CD4-positive, alpha-beta T cell (primary cell): ENCODE measurements around the gene LNX1. TPM values are rescaled to one million over a fixed set of nuclear protein-coding genes. Genes with fewer than 3 reads are reported as not detected.

Experiments
- ATAC-seq: fragments of 200-7000 bp; cut with Tn5 transposase; one replicate; pipeline ENCODE4 v1.10.0; 2022; ENCODE audit warnings: mild to moderate bottlenecking; ENCODE audit not compliant: poor library complexity
- CTCF ChIA-PET: fragments of 350-600 bp; sonication (Branson Sonifier 250); formaldehyde crosslinking; loops from one replicate; lab custom pipeline; 2021; ENCODE audit warnings: antibody characterized with exemption, inconsistent platforms; lab: Charles Lee
- POLR2A ChIA-PET: fragments of 350-600 bp; sonication (Branson Sonifier 250); formaldehyde crosslinking; loops from one replicate; lab custom pipeline; 2021; ENCODE audit warnings: antibody characterized with exemption, inconsistent platforms; lab: Charles Lee
- DNase-seq, 14 experiments: peaks; one replicate each; pipeline ENCODE4 v3.0.0-alpha.2; 2013 to 2020; ENCODE audit warnings: mixed read lengths in 2 of 14
- H3K27ac ChIP-seq, 2 donors: one replicate each; pipeline versions ENCODE4 v1.5.1 to v1.7.0; 2013; ENCODE audit warnings: low read length in 2 of 2, low read depth in 1 of 2, mild to moderate bottlenecking in 1 of 2
- H3K27me3 ChIP-seq, 2 experiments: 1 replicate in 1 of 2; 2 replicates in 1 of 2; pipeline versions ENCODE4 v1.6.1 to v1.7.0; 2013; ENCODE audit warnings: low read length in 2 of 2, control low read depth in 1 of 2, mild to moderate bottlenecking in 1 of 2, moderate library complexity in 1 of 2; ENCODE audit not compliant: insufficient read depth in 2 of 2, control insufficient read depth in 1 of 2
- H3K36me3 ChIP-seq: one replicate; pipeline ENCODE4 v1.6.1; 2013; ENCODE audit warnings: low read length, control low read depth; ENCODE audit not compliant: insufficient read depth
- H3K4me1 ChIP-seq: one replicate; pipeline ENCODE4 v1.6.1; 2013; ENCODE audit warnings: low read length, control low read depth; ENCODE audit not compliant: insufficient read depth
- H3K4me3 ChIP-seq: one replicate; pipeline ENCODE4 v1.5.1; 2013; ENCODE audit warnings: mild to moderate bottlenecking, low read length, moderate library complexity
- H3K9me3 ChIP-seq, 2 experiments: 1 replicate in 1 of 2; 2 replicates in 1 of 2; pipeline versions ENCODE4 v1.6.1 to v1.7.0; 2013; ENCODE audit warnings: low read length in 2 of 2, mild to moderate bottlenecking in 2 of 2, control low read depth in 1 of 2, moderate library complexity in 1 of 2; ENCODE audit not compliant: control insufficient read depth in 1 of 2, insufficient read depth in 1 of 2
- H3K27ac Mint-ChIP-seq: one replicate; pipeline ENCODE4 v1.8.0; 2020; ENCODE audit warnings: mixed read lengths
- H3K27me3 Mint-ChIP-seq: one replicate; pipeline ENCODE4 v1.8.0; 2021; ENCODE audit warnings: mixed read lengths
- H3K36me3 Mint-ChIP-seq: one replicate; pipeline ENCODE4 v1.8.0; 2021; ENCODE audit warnings: low read depth, mixed read lengths
- H3K4me1 Mint-ChIP-seq: one replicate; pipeline ENCODE4 v1.8.0; 2021; ENCODE audit warnings: low read depth, mixed read lengths
- H3K4me3 Mint-ChIP-seq: one replicate; pipeline ENCODE4 v1.8.0; 2020; ENCODE audit warnings: mild to moderate bottlenecking, mixed read lengths
- H3K9me3 Mint-ChIP-seq: one replicate; pipeline ENCODE4 v1.8.0; 2020; ENCODE audit warnings: mixed read lengths
- intact Hi-C, 2 experiments: fragments of 100-400 bp; cut with DNase I in 1 of 2; cut with micrococcal nuclease in 1 of 2; formaldehyde crosslinking; loops; one replicate each; pipeline versions ENCODE4 v1.15.1 to v1.9.0; 2023 to 2025; cut with DNase I, micrococcal nuclease
- total RNA-seq, 174 experiments: library from RNA in 2 of 174; stranded (reverse) in 2 of 174; gene quantifications; one replicate each; pipeline ENCODE4 v1.2.3 and lab custom pipeline; 2021 to 2026
- TF ChIP-seq, protein P1 (sequence below): fragments of 200-600 bp; IDR thresholded peaks from one replicate; pipeline ENCODE4 v1.8.0; 2022; ENCODE audit warnings: antibody characterized with exemption, mild to moderate bottlenecking

Gene LNX1
- total RNA-seq, 2 experiments from 2014 or later: not detected

DNA sequence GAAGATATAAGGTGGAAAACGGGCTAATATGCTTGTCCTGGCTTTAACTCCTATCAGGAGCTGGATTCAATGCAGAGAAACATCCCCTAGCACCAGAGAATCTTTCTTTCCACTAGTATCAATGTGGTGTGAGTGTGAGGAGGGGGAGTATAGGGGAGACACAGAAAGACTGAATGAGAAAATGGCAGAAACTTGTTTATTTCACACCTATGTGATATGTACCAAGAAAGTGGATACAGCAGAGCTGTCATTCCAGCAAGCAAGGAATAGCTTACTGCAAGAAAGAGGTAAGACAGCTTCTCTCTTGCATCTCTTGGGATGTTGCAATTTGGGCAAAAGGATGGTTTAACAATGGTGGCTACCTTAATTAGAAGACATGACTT is 105.6 kb downstream of the LNX1 start:
- Mint-ChIP-seq H3K9me3 (no peaks in the 10 kb centered on the region), H3K27ac (no peak overlapping the region), H3K4me1 (no peaks in the 10 kb centered on the region), H3K36me3 (no peaks in the 10 kb centered on the region), H3K27me3 (peaks cover 33% of the 10 kb centered on the region), H3K4me3 (no peak overlapping the region)
- intact Hi-C loops: no loop called here
- Histone ChIP-seq H3K9me3 (peaks cover 0 to 3% of the 10 kb centered on the region in 2 experiments), H3K27me3 (peaks cover 0 to 10% of the 10 kb centered on the region in 2 experiments), H3K4me1 (no peaks in the 10 kb centered on the region), H3K27ac (no peak overlapping the region), H3K36me3 (no peaks in the 10 kb centered on the region), H3K4me3 (no peak overlapping the region)
- TF ChIP-seq, protein P1, sequence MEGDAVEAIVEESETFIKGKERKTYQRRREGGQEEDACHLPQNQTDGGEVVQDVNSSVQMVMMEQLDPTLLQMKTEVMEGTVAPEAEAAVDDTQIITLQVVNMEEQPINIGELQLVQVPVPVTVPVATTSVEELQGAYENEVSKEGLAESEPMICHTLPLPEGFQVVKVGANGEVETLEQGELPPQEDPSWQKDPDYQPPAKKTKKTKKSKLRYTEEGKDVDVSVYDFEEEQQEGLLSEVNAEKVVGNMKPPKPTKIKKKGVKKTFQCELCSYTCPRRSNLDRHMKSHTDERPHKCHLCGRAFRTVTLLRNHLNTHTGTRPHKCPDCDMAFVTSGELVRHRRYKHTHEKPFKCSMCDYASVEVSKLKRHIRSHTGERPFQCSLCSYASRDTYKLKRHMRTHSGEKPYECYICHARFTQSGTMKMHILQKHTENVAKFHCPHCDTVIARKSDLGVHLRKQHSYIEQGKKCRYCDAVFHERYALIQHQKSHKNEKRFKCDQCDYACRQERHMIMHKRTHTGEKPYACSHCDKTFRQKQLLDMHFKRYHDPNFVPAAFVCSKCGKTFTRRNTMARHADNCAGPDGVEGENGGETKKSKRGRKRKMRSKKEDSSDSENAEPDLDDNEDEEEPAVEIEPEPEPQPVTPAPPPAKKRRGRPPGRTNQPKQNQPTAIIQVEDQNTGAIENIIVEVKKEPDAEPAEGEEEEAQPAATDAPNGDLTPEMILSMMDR: no peak
- CTCF ChIA-PET: interaction anchor here (1.5 kb wide), 1 partner anchor 9 kb away, joined by 3 read pairs; no protein-coding TSS in a partner anchor
- ATAC-seq (no peak), DNase-seq (no peak)
- POLR2A ChIA-PET: no interaction called here

DNA sequence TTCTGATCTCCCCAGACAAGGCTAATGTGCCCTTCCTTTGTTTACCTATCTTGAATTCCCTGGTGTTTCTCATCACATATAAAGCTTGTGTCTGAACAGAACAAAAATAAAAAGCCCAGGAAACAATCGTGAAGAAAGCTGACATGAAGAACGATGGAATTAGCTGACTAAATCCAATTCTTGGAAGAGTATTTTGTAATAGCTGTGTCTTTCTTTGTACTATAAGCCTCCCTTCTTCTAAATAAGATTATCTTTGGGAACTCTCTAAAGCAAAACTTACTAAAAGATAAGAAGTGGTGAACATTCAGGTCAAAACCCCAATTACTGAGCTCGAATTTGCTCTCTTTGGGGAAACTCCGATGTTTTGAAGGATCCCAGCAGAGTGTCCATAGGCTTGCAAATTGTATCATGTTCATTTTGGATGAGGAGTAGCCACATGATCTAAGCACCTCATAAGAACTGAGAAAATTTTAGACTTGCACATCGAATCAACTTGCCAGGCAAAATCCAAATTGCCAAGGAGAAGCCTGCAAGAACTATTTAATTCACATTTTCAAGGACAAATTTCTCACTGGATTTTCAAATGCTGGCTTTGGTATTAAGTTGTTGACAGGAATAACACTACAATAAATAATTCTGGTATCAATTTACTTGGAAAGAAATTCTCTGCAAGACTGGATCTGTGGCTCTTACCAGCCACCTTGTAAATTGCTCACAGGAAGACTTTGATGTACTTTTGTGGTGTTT is 106.2 kb downstream of the LNX1 start:
- ChIA-PET CTCF (interaction anchor here (1.5 kb wide), 1 partner anchor 9 kb away, joined by 3 read pairs; no protein-coding TSS in a partner anchor), POLR2A (no interaction called here)
- Mint-ChIP-seq H3K36me3 (no peaks in the 10 kb centered on the region), H3K27me3 (peaks cover 33% of the 10 kb centered on the region), H3K27ac (no peak overlapping the region), H3K4me1 (no peaks in the 10 kb centered on the region), H3K9me3 (no peaks in the 10 kb centered on the region), H3K4me3 (no peak overlapping the region)
- no peak for ATAC-seq
- no peak overlapping the region for H3K27ac ChIP-seq
- no peak for DNase-seq
- TF ChIP-seq, protein P1: no peak
- intact Hi-C loops: no loop called here
- H3K4me1 ChIP-seq: no peaks in the 10 kb centered on the region
- H3K36me3 ChIP-seq: no peaks in the 10 kb centered on the region
- H3K4me3 ChIP-seq: no peak overlapping the region
- H3K9me3 ChIP-seq: peaks cover 0 to 3% of the 10 kb centered on the region in 2 experiments
- peaks cover 0 to 10% of the 10 kb centered on the region in 2 experiments for H3K27me3 ChIP-seq

DNA sequence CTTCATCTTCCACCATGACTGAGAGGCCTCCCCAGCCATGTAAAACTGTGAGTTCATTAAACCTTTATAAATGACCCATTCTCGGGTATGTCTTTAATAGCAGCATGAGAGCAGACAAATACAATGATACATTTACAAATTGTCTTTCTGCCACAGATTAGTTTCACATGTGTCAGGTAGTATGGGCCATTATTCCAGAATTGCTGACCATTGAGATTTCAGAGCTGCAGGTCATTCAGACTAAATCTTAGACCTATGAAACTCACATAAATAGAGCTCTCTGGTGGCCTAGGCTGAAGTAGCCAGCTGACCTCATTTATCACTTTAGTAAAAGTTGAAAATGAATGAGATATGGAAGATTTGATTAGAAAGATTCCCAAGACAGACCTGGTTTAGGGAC is 108.0 kb downstream of the LNX1 start:
- DNase-seq (no peak), ATAC-seq (no peak)
- H3K4me3 Mint-ChIP-seq: no peak overlapping the region
- no peaks in the 10 kb centered on the region for H3K9me3 Mint-ChIP-seq
- Histone ChIP-seq H3K27ac (no peak overlapping the region), H3K4me1 (no peaks in the 10 kb centered on the region), H3K27me3 (peaks cover 0 to 4% of the 10 kb centered on the region in 2 experiments), H3K4me3 (no peak overlapping the region), H3K36me3 (no peaks in the 10 kb centered on the region), H3K9me3 (peaks cover 0 to 3% of the 10 kb centered on the region in 2 experiments)
- no peaks in the 10 kb centered on the region for H3K36me3 Mint-ChIP-seq
- intact Hi-C loops: no loop called here
- peaks cover 30% of the 10 kb centered on the region for H3K27me3 Mint-ChIP-seq
- ChIA-PET CTCF (no interaction called here), POLR2A (no interaction called here)
- H3K27ac Mint-ChIP-seq: no peak overlapping the region
- no peaks in the 10 kb centered on the region for H3K4me1 Mint-ChIP-seq
- TF ChIP-seq, protein P1: no peak
